Urothelium cell line (cell line): ENCODE data around the gene CYP26C1.
"Not testable (repeated sequence)": the region's sequence is repeated elsewhere in the genome, so short reads cannot be mapped to it uniquely, and the experiment has no call there.

Source experiments
- DNase-seq: peaks from one replicate; pipeline ENCODE4 v3.0.0; 2011; ENCODE audit warnings: low spot score, mixed read lengths
- FAIRE-seq: peaks from 2 replicates; lab custom pipeline; 2011; peaks lifted over from hg19 to GRCh38; lab: Jason Lieb, UNC

The CYP26C1 gene

DNA sequence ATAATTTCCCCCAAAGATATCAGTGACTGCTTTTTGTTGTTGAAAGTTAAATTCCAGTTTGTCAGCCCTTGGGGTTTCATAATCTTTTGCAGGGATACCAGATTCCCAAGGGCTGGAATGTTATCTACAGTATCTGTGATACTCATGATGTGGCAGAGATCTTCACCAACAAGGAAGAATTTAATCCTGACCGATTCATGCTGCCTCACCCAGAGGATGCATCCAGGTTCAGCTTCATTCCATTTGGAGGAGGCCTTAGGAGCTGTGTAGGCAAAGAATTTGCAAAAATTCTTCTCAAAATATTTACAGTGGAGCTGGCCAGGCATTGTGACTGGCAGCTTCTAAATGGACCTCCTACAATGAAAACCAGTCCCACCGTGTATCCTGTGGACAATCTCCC is 16.3 kb downstream of the CYP26C1 start:
- no peak for DNase-seq
- no peak for FAIRE-seq

DNA sequence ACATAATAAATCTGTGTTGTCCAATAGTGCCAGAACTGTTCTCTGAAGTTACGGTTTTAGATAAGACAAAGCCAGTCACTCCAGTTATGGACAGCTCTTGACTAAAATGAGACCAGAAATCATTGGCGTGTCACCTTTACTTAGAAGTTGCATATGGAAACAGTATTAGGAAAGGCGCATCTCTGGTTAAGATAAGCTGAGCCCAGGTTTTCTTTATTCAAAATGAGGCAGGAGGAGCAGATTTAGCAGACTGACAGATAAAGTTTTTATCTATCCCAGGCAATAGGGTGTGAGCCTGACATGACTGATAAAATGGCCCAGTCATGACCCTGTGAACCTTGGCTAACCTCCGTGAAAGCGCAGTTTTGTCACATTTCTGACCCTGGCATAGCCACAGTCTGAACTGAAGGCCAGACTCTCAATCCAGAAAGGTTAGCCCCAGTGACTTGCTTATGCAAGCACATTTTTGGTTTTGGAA is 17.3 kb downstream of the CYP26C1 start:
- FAIRE-seq (no peak), DNase-seq (no peak)

DNA sequence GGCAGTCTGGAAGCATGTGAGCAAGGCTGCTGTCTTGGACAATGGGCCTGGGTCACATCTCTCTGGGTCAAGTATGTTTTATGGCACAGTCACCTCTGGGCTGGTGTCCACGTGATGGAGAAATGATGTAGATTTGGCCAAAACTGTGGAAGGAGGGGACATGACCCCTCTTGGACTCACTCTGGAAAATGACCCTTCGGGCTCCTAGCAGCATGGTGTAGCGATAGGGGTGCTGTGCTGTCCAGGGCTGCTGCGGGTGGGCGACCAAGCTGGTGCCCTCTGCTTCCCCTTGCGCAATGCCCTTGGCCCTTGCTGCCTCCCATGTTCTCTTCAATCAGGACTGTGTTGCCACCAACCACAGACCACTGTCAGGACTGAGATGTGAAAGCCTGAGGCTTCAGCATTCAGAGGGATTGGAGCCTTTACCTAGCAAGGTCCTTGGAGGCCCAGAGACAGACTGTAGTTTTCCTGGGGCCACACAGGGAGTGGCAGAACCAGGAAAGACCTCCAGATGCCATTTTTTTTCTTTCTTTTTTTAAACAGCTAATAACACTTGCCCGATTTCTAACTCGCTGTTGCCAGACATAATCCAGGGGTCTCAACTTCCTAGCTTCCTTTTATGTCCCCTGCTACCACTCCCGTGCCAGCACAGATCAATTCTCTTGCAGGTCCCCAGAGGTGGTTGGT is 19.2 kb downstream of the CYP26C1 start:
- DNase-seq (no peak), FAIRE-seq (no peak)

DNA sequence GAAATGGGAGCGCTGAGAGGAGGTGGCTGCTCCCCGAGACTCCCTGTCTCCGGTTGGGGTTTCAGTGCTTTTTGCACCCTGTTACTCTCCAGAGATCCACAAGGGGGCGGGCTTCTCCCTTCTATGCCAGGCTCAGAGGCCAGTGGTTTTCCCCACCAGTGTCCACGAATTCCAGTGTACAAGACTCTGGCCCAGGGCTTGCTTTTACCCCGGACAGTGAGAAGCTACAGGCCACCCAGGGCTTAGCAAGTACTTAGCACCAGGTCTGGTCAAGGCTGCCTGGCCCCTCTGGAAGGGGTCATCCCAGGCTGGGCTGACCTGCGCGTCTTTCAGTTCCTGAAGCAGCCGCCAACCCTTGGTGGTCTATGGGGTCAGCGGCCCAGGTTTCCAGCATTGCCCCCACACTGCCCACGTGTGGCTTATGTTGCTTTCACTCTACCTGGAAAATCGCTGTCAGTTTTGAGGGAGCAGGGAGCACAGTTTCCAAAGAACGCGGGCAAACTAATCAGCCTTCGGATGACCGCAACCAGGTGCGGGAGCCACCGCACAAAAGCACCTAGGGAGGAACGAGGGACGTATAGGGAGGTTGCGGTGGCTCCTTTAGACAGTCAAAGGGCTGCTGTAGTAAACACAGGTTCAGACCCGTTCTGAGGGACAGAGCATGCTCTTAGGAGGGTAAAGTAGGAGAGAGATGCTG is 19.9 kb downstream of the CYP26C1 start:
- FAIRE-seq (no peak), DNase-seq (peak; percentile 73)

DNA sequence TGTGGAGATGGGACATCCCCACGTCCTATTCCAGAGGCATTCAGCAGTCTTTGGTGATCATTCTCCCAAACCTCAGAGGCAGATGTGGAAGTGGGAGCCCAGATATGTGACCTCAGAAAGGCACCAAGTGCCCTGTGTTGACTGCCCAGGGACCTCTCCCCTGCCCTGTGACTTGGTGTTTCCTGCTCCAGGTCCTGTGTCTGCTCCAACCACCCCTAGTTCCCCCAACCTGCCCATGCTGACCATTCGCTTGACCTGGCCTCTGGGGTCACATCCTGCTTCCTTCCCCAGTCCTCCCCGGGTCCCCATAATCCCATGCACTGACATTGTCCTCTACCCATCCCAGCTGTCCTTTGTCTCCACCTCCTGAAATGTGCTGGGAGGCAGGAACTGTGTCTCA is 20.7 kb downstream of the CYP26C1 start:
- DNase-seq (no peak), FAIRE-seq (no peak)

DNA sequence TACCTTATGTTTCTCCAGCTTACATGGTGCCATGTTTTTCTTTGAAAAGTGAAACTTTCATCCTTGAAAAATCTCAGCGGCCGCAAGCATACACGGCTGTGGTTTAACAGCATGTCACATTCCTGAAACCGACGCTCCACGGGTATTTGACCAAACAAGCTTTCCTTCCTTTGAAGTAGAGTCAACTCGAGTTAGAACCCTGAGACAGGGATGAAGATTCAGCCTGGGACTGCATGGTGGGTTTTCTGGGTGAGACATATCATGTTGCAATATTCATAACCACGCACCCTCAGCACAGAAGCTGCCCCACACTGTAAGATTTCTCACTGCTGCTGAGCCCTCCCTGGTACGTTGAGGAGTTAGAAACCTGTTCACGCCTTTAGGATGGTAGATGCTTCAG is 21.2 kb downstream of the CYP26C1 start:
- FAIRE-seq (no peak), DNase-seq (peak; percentile 52)

DNA sequence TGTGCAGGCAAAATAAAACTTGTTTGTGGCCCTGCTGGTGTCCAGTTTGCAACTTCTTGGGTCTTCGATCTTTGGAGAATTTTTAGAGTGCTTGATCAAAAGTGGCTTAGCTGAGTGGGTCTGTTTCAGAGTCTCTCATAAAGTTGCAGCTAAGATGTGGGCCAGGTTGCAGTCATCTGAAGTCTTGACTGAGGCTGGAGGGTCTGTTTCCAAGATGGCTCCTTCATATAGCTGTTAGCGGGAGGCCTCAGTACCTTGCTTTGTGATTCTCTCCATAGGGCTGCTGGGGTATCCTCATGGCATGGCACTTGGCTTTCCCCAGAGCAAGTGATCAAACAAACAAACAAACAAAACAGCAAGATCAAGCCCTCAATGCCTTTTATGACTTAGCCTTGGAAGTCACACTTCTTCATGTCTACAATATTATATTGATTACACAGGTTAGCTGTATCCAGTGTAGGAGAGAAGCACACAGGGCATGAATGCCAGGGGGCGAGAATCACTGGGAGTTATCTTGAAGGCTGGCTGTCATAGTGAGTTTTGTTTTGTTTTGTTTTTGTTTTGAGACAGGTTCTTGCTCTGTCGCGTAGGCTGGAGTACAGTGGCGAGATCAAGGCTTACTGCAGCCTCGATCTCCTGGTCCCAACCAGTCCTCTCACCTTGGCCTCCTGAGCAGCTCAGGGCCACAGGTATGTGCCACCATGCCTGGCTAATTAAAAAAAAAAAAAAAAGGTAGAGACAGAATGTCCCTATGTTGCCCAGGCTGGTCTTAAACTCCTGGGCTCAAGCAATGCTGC is 23.3 kb downstream of the CYP26C1 start:
- FAIRE-seq: no peak
- no peak for DNase-seq

DNA sequence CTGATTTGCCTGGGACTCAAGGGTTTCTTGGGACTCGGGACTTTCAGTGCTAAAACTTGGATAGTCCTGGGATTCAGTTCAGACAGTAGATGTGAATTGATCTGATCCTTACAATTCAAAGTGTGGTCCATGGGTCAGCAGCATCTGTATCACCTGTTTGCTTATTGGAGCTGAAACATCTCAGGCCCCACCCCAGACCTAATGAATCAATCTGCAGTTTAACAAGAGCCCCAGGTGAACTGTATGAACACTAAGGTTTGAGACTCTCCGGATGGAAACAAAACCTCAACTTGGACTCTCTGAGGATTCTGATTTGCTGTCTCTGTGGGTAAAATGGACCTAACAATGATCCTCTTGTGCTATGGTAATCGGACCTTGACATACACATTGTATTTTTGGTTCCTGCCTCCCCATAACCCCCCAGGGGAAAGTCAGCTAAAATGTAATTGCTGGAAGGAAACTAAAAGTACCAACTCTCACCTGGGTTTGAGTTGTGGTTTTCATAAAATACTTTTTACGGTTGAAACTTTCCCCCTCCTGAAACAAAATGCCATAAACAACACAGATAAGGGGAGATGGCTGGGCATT is 24.8 kb downstream of the CYP26C1 start:
- DNase-seq: no peak
- no peak for FAIRE-seq

DNA sequence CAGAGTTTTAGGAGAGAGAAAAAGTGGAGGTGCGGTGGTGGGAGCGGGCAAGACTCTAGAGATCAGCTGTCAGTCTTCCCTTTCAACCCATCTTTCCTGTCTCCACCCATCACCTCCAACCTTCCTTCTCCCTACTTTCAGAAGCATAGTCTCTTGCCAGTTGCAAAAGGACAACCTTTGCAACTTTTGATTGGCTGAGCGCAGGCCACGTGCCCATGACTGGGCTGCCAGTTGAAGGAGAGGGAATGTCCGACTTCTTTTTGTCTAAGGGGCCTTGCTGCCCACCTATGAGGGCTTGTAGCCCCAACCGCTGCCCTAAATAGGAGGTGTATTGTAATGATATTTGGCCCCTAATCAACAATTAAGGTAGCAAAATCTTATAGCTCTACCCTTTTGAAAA is 25.7 kb downstream of the CYP26C1 start:
- no peak for DNase-seq
- FAIRE-seq: no peak

DNA sequence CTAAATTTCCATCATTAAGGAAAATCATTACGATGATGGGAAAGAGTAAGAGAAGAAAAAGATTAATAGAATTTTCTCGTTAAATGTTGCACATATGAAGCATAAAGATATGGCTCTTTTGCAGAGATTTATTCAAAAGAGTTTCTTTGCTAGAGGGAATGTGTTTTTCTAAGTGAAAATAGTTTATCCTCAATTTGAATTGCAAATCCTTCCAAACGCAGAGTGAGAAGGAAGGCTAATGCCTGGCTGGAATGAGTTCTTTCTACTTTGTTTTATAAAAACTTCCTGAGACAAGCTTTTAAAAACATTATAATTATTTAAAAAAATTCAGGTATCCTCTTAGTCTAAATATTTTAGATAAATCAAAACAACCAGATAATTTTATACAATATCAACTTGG is 27.2 kb downstream of the CYP26C1 start:
- DNase-seq (no peak), FAIRE-seq (no peak)

DNA sequence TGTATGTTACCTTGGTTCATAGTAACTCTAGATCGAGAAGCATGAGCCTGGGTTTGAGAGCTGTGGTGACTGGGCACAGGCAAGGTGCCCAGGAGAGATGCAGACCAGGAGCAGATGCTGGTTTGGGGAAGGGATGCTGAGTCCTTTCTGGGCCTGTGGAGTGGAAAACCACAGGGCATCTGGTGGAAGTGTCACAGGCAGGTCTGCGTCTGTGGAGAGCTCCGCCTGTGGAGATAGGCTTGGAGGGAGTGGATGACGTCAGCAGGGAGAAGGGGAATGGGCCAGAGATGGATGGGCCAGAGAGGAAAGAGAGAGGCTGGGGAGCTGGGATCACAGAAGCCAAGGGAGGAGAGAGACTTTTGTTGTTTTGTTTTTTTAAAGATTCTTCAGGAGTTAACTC is 27.9 kb downstream of the CYP26C1 start:
- DNase-seq: no peak
- FAIRE-seq: no peak

DNA sequence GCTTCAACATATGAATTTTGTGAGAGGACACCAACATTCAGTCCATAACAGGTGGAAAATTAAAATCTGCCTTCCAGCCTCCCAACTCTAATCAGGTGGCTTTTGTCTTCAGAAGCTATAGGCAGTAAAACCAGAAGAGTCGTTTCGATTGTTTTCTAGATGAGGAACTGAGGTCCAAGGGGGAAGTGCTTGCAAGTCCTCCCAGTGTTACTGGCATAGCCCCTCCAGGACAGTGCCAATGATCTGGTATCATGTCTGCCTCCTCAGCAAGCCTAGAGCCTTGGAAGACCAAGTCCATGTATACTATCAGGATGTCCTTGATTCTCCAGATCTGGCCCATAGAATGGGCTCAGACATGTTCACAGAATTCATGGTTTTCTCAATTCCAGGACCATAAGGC is 30.0 kb downstream of the CYP26C1 start:
- no peak for DNase-seq
- no peak for FAIRE-seq

DNA sequence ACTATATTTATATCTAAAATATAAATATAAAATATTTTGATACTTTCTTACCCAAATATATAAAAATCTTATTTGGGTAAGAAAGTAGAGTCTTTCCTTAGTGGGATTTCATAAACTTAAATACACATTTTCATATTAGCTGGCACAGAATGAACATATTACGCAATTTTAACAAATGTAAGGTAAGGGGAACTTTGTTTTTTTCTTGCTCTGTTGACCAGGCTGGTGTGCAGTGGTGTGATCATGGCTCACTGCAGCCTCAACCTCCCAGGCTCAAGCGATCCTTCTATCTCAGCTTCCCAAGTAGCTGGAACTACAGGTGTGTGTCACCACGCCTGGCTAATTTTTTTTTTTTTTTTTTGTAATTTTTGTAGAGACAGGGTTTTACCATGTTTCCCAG is 31.4 kb downstream of the CYP26C1 start:
- FAIRE-seq: no peak
- no peak for DNase-seq

DNA sequence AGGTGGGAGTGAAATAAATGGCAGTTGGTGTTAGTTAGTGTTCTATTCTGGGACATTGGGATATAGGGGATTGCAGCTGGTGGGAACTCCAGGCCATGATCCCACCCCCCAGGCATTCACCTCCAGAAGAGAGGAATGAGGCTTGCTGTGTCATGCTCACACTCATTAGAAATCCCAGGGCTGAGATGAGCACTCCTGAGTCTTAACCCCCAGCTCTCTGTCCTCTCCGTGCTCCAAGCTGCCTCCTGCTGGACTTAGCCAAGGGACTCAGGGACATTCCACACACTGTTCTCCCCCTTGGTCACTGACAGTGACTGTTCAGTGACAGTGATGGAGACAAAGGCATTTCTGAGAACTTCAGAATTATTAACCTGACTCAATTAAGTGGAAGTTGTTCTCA is 34.6 kb downstream of the CYP26C1 start:
- FAIRE-seq (no peak), DNase-seq (no peak)

DNA sequence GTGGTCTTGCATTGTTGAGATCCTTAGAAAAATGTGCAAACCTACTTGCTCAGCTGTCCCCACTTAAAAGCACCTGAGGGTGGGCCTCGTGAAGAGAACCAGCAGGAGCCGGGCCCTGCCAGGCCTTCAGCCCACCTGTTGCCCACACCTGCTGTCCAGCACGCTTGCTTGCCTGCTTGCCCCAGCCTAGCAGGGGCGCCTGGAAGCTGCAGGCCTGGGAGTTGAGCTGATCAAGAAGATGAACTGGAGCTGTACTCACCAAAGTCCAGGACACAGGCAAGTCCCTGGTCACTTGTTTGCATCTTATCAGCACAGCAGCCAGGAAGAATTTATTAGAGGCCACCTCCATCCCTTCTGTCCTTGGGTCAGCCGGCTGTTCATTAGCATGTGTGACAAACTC is 36.3 kb downstream of the CYP26C1 start:
- no peak for FAIRE-seq
- no peak for DNase-seq

DNA sequence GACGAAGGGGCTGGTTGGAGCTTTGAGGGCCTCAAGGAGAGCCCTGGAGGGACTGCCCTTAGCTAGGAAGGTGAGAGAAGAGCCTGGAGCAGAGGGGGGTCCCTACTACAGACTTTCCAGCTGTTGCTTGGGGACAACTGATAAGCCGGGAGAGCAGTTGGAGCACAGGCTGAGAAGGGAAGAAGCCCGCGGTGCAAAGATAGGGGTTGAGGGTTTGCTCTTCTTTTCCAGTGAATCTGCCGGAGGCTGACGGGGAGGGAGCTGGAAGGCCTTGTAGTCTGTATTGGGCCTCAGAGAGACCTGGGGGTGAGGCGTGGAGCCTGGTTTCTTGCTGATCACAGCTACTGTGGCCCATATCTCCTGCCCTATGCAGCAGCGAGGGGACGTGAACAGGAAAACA is 36.8 kb downstream of the CYP26C1 start:
- no peak for DNase-seq
- FAIRE-seq: no peak

DNA sequence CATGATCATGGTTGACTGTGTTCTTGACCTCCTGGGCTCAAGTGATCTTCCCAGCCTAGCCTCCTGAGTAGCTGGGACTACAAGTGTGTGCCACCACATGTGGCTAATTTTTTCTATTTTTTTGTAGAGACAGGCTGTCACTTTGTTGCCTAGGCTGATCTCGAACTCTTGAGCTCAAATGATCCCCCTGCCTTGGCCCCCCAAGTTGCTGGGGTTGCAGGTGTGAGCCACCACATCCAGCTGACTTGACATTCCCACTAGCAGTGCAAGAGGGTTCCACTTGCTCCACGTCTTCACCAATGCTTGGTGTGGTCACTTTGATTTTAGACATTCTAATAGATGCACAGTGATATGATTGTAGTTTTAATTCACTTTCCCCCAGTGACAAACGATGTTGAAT is 38.2 kb downstream of the CYP26C1 start:
- DNase-seq (no peak), FAIRE-seq (no peak)

DNA sequence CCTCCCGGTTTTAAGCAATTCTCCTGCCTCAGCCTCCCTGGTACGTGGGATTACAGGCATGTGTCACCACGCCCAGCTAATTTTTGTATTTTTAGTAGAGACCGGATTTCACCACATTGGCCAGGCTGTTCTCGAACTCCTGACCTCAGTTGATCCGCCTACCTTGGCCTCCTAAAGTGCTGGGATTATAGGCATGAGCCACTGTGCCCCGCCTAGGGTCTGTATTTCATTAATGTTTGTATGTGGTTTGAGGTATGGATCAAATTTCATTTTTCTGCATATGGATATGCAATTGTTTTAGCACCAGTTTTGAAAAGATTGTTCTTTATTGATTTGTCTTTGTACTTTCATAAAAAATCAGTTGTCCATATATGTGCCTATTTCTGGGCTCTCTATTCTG is 39.1 kb downstream of the CYP26C1 start:
- FAIRE-seq (no peak), DNase-seq (no peak)

DNA sequence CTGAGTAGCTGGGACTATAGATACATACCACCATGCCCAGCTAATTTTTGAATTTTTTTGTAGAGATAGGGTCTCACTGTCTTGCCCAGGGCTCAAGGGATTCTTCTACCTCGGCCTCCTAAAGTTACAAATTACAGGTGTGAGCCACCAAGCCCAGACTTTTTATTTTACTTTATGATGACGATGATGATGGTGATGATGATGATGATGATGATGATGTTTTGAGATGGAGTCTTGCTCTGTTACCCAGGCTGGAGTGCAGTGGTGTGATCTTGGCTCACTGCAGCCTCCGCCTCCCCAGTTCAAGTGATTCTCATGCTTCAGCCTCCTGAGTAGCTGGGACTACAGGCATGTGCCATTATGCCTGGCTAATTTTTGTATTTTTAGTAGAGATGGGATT is 40.5 kb downstream of the CYP26C1 start:
- not testable (repeated sequence) for FAIRE-seq

DNA sequence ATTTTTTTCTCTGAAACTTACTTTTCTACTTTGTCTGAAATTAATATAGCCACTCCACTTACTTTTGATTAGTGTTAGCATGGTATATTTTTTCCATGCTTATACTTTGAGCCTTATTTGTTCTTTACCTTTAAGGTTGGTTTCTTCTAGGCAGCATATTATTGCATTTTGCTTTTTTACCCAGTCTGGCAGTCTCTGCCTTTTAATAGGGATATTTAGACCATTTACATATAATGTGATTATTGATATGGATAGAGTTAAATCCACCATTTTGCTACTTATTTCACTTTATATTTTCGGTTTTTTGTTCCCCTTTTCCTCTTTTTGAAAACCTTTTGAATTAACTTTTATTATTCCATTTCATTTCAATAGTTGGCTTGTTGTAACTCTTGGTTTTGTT is 43.4 kb downstream of the CYP26C1 start:
- DNase-seq (no peak), FAIRE-seq (no peak)

More for the DNA sequence above, 40.5 kb downstream of the CYP26C1 start:
- DNase-seq: not testable (repeated sequence)

DNA sequence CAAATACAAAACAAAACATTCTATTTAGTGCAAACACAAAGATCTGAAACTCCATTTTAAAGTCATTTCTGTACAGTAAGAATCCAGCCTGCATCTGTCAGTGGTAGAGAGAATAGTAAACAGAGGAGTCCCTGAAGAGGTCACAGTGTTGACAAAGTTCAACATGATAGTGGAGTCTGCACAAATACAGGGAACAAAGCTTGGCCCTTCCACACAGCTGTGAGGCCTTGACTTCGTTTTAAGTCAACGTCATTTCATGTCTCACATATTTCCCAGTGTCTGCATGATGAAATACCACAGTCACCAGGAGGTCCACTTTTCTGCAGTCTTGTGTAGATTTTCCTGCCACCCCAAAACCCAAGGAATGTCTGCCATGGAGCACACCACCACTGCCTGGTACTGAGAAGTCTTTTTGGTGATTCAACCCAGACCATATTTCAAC is 46.1 kb downstream of the CYP26C1 start:
- FAIRE-seq (no peak), DNase-seq (no peak)
